Measurements from ENCODE around the gene VAV2. TPM values are rescaled to one million over a fixed set of nuclear protein-coding genes. Genes with fewer than 3 reads are reported as not detected.

The VAV2 gene
- total RNA-seq, 1 donor from 2014 or later, result 7.6 TPM

- ATAC-seq, result no peak
- DNase-seq (ENCODE audit: missing footprints), result no peak
- intact Hi-C loops (cut with DNase I), result no loop called here
These were observed 134.5 kb downstream of the VAV2 start for GRCh38 chr9:133857639-133858038.

DNA sequence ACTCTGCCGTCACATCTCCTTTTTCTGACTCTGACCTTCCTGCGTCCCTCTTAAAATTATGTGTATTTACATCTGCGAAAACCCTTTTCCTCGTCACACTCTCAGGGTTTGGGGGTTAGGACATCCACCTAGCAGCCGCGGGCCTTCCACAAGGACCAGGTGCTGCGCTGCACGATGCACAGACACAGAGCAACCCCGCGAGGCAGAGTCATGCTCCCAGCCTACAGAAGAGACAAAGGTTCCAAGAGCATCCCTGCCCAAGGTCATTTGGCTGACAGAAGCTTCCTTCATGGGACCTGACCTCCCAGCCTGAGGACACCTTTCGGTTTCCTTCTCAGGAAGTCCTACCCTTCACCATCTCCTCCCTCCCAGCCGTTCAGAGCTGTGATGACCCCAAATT is 135.3 kb downstream of the VAV2 start:
- DNase-seq (ENCODE audit: missing footprints) (no peak), ATAC-seq (no peak)
- intact Hi-C loops (cut with DNase I), result no loop called here

GRCh38 chr9:133855802-133856521 is 136.2 kb downstream of the VAV2 start:
- DNase-seq (ENCODE audit: missing footprints), result no peak
- peak; percentile 42 for ATAC-seq
- intact Hi-C loops (cut with DNase I), result no loop called here

DNA sequence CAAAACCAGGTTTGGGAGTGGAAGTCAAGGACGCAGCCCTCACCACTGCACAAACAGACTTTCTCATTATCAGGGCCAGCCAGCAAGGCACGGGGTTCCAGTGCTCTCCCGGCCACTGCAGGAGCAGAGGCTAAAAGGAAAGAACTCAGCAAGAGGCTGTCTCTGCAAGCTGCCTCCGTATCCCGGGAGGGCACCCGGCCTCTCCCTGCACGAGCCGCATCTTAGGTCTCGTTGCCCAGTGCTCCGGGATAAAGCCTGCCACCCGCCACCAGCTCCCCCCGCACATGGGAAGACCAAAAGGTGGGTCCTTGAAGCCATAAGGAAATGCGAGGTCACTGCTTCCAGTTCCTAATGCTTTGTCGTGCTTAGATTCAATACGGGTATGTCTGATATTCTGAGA is 136.8 kb downstream of the VAV2 start:
- intact Hi-C loops (cut with DNase I), result no loop called here
- DNase-seq (ENCODE audit: missing footprints) (no peak), ATAC-seq (no peak)

DNA sequence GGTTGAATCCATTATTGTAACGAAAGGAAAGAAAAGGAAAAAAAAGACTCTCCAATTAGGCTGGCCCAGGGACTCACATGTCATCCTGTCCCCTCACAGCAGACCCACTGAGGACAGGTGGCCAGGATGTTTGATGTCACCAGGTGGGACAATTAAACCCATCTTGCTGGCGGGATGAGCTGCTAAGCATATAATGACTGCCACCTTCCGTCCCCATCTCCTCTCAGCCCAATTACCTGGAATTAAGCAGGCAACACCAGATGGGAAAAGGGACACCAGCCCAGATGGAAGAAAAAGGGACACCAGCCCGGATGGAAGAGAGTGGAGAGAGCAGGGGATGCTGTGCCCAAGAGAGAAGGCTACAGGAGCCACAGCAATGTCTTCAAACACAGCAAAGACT is 137.4 kb downstream of the VAV2 start:
- intact Hi-C loops (cut with DNase I), result no loop called here
- ATAC-seq (no peak), DNase-seq (ENCODE audit: missing footprints) (no peak)

DNA sequence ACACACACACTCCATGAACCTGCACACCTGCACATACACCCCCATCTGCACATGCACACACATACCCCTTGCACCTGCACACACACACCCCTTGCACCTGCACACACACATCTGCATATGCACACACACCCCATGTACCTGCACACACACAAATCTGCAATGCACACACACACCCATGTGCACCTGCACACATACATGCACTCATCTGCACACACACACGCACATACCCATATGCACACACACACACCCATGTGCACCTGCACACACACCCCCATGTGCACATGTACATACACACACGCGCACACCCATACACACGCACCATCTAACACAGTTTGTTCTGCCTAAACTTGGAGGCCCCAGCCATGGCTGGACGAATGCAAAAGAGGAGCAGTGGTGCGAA is 138.1 kb downstream of the VAV2 start:
- ATAC-seq (no peak), DNase-seq (ENCODE audit: missing footprints) (no peak)
- intact Hi-C loops (cut with DNase I), result no loop called here

DNA sequence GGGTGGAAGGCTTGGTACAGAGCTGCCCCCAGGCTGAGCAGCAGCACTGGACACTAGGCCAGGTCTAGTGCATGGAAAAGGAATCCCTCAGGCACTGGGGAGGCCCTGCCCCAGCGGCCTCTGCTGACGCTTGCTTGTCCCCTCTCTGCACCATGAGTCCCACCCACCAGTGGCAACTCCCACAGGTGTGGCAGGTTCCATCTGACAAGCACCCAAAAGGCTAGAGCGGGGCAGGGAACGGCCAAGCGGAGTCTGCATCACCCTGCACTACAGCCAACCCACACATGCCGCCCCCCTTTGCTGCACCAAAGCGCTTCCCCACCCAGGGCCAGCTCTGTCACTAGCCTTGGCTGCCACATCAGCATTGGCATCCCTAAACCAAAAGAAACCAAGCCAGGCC is 138.8 kb downstream of the VAV2 start:
- intact Hi-C loops (cut with DNase I), result no loop called here
- ATAC-seq, result no peak

GRCh38 chr9:133852431-133852830 is 139.7 kb downstream of the VAV2 start:
- intact Hi-C loops (cut with DNase I), result no loop called here
- DNase-seq (ENCODE audit: missing footprints), result peak; percentile 9
- ATAC-seq, result no peak

More for the DNA sequence above, 138.8 kb downstream of the VAV2 start:
- peak; percentile 60 for DNase-seq (ENCODE audit: missing footprints)

- no peak for ATAC-seq
- DNase-seq (ENCODE audit: missing footprints), result no peak
- intact Hi-C loops (cut with DNase I), result no loop called here
These were observed 140.4 kb downstream of the VAV2 start for GRCh38 chr9:133851693-133852092.

- DNase-seq (ENCODE audit: missing footprints), result peak; percentile 28
- no peak for ATAC-seq
- intact Hi-C loops (cut with DNase I), result no loop called here
These were observed 141.2 kb downstream of the VAV2 start for GRCh38 chr9:133850937-133851336.

DNA sequence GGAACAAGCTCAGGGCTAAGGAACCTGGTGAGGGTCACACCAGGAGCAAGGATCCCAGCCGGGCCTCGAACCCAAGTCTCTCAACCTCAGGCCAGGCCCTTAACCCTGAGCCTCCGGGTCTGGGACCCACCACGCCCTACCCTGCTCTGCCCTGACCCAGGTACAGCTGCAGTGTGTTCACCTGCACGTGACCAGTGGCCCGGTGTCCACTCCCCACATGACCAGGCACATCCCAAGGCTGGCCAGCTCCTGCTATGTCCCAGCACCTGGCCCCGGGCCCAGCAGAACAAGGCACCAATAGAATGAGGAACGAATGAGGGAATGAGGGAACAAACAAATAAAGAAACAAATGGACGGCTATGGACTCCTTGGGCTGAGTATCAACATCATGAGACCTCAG is 142.0 kb downstream of the VAV2 start:
- ATAC-seq (no peak), DNase-seq (ENCODE audit: missing footprints) (peak; percentile 57)
- intact Hi-C loops (cut with DNase I), result no loop called here

DNA sequence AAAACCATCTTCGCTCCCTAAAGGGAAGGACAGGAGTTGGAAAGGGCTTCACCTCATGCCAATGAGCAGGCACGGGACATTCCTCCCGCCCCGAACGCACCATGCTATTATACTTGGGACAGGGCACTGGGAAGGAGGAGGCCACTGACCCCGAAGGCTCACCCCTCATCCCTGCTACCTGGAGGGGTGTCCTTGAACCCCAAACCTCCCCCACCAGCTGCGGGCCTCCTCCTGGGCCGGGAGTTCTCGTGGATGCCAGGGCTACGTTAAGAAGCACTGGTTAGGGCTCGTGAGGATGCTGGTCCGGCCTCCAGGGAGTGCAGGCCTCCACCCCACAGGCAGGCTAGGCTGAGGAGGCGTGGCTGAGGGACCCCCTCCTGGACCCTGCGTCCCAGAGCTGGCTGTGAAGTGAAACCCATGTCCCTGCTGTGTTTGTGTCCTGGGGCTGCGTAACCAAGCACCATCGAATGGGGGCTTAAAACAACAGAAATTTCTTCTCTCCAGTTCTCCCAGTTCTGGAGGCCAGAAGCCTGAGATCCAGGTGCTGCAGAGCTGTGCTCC is 142.9 kb downstream of the VAV2 start:
- ATAC-seq (no peak), DNase-seq (ENCODE audit: missing footprints) (peak; percentile 59)
- intact Hi-C loops (cut with DNase I), result no loop called here

DNA sequence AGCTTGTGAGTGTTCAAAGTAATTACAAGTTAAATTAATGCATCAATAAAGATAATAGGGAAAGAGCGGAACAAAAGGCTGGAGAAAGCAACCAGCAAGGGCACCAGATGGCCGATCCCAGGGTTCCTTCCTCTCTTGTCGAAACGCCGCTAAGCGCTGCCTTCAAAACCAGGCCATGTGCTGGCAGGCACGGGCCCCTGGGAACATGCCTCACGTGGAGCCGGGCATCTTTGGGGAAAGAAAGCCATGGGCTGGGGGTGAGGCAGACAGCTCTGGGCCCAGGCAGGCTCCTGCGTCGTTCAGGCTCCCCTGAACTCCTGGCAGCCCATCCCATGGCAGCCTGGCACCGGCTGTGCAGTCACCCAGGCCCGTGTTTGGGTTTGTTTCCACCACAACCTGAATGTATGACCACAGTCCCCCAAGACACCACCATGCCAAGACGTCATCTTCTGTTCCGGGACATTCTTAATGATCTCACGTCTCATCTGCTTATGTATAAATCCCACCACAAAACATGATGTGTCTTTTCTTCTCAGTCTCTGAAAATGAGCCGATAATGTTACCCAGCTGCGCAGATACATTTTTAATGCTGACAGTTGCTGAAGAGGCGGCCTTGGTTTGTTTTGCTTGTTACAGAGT is 143.5 kb downstream of the VAV2 start:
- DNase-seq (ENCODE audit: missing footprints), result peak; percentile 64
- intact Hi-C loops (cut with DNase I), result no loop called here

GRCh38 chr9:133846483-133847090 is 145.5 kb downstream of the VAV2 start:
- DNase-seq (ENCODE audit: missing footprints) (peak; percentile 27), ATAC-seq (no peak)
- intact Hi-C loops (cut with DNase I), result no loop called here

More for the DNA sequence above, 143.5 kb downstream of the VAV2 start:
- ATAC-seq, result no peak

DNA sequence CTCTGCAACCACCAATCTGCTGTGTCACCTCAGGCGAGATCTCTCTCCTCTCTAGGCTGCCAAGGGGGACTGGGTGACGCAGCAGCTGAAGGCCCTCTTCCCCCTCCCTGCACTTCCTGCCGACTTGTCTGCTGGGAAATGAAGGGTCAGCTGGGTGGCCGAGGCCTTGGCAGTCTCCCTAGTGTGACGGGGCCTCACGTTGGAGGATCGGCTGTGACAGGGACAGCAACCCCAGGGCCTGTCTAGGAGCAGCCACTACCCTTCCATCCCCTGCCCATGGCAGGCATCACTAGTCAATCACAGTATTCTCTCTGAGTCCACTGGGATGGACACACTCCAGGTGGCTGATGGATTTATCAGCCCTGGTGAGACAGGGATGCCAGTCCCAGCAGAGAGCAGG is 146.7 kb downstream of the VAV2 start:
- DNase-seq (ENCODE audit: missing footprints) (peak; percentile 86), ATAC-seq (peak; percentile 74)
- intact Hi-C loops (cut with DNase I), result no loop called here

DNA sequence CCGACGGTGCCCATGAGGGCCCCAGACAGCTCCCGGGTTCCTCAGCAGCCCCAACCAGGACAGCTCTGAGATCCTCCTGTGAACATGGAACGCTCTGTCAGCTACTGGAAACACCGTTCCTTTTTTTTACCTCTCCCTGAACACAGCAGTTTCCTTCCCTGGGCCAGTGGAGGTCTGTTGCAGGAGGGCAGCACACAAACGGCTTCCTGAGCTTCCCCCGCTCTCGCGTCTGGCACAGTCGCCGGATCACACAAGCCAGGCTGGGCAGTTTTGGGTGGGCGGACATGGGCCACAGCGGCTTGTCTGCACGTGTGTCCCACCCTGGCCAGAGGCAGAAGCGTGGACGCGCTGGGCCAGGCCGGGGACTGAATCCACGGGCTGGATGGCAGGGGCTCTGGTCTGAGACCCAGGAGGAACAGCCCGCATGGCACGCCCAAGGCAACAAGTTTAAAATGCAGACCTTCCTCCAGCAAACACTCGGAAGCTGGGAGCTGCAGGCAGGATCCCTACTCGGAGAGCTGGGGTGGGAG is 147.2 kb downstream of the VAV2 start:
- DNase-seq (ENCODE audit: missing footprints), result peak; percentile 69
- intact Hi-C loops (cut with DNase I), result no loop called here
- ATAC-seq, result no peak

DNA sequence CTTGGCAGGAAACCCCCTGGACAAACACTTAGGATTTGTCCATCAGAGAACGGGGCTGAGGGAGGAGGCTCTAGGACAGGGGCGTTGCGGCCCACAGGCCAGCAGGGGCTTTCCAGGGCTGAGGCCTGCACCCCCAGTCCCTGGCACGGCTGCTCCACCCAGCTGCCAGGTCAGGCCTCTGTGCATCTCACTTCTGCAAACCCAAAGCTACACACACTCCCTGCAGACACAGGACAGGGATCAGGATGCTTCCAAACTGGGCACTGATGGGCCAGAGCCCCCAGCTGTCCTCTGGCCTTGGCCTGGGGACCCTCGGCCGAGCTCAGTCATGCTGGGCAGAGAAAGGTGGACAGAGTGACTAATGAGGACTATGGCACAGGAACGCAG is 147.7 kb downstream of the VAV2 start:
- ATAC-seq, result no peak

GRCh38 chr9:133843751-133844397 is 148.2 kb downstream of the VAV2 start:
- intact Hi-C loops (cut with DNase I), result no loop called here
- ATAC-seq, result no peak
- peak; percentile 39 for DNase-seq (ENCODE audit: missing footprints)

More for the DNA sequence above, 147.7 kb downstream of the VAV2 start:
- DNase-seq (ENCODE audit: missing footprints), result peak; percentile 61
- intact Hi-C loops (cut with DNase I), result no loop called here

- intact Hi-C loops (cut with DNase I), result no loop called here
- ATAC-seq, result no peak
- no peak for DNase-seq (ENCODE audit: missing footprints)
These were observed 148.9 kb downstream of the VAV2 start for GRCh38 chr9:133843250-133843649.

Measured in Right ventricle myocardium inferior (tissue), 1 donor.